22Rv1 (cell line): Measurements from ENCODE around the gene CTTNBP2.
A peak's percentile ranks its signal among the peaks of the same experiment; 100 is the strongest.

Source experiments
- H3K27ac ChIP-seq: fragments of 450-650 bp; 2 replicates; pipeline ENCODE4 v1.5.1; 2017
- ZFX ChIP-seq: fragments of 450-650 bp; IDR thresholded peaks from 2 replicates; pipeline ENCODE4 v1.6.1; 2017; ENCODE audit warnings: antibody characterized with exemption, borderline replicate concordance
- TF ChIP-seq, protein P1 (sequence below): fragments of 450-650 bp; IDR thresholded peaks from 2 replicates; pipeline ENCODE4 v1.5.1; 2017; ENCODE audit warnings: mild to moderate bottlenecking

Gene CTTNBP2

DNA sequence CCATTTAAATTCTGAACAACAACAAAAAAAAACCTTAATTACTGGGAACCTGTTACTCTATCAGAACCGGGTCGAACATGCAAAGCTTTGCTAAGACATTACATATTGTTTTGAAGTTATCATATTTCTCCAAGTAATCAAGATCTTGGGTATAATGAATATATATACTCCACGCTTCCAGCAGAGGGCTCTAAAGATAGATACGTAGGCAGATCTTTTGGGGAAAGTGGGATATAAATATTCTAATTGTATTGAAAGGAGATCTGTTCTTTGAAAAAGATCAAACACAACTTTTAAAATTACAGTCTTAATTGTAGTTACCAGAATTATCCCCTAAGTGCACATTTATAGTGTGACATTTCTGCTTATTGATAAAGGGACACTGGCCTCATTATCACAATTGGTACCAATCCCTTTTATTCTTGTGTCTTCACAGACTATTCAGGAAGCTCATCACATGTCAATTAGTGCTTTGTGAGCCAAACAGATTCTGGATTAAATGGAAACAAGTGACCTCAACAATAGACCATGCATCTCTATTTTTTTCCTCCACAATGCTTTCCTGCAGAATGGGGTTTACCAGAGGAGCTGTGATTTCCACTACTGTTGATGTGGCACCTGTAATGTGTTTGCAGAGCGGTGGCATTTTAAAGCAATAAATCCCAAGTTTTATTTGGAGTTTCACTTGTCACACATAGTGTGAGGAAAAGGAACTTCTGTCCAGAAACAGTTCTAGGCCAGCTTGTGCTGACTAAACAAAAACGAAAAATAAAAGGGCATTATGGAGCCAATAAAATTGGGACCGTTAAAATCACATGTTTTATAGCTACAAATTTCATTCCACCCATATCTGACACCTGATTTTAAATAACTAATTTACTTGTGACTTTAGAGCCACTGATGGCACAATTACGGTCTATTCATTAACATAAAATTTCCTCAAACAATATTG, 122.4 kb downstream of the CTTNBP2 start:
- H3K27ac ChIP-seq, result no peak overlapping the region
- TF ChIP-seq ZFX, result no peak
- TF ChIP-seq, protein P1, sequence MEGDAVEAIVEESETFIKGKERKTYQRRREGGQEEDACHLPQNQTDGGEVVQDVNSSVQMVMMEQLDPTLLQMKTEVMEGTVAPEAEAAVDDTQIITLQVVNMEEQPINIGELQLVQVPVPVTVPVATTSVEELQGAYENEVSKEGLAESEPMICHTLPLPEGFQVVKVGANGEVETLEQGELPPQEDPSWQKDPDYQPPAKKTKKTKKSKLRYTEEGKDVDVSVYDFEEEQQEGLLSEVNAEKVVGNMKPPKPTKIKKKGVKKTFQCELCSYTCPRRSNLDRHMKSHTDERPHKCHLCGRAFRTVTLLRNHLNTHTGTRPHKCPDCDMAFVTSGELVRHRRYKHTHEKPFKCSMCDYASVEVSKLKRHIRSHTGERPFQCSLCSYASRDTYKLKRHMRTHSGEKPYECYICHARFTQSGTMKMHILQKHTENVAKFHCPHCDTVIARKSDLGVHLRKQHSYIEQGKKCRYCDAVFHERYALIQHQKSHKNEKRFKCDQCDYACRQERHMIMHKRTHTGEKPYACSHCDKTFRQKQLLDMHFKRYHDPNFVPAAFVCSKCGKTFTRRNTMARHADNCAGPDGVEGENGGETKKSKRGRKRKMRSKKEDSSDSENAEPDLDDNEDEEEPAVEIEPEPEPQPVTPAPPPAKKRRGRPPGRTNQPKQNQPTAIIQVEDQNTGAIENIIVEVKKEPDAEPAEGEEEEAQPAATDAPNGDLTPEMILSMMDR, result peak; percentile 87

DNA sequence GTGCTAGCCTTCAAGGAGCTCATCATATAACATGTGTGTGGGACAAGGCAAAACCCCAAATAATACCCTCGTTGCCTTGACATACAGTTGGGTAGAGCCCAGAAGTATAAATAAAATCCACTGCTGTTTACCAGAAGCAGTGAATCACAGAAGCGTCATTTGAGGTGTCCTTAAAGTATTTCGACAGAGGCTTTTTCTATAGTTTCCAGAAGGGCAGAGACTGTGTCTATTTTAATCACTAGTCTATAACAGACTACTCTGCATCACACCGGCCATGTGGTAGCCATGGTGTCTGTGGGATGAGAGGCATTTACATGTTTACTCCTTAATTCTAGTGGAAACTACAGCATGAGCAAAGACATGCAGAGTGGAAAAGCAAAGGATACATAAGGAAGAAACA, 131.3 kb downstream of the CTTNBP2 start:
- TF ChIP-seq, protein P1, result no peak
- no peak for TF ChIP-seq ZFX
- no peak overlapping the region for H3K27ac ChIP-seq

DNA sequence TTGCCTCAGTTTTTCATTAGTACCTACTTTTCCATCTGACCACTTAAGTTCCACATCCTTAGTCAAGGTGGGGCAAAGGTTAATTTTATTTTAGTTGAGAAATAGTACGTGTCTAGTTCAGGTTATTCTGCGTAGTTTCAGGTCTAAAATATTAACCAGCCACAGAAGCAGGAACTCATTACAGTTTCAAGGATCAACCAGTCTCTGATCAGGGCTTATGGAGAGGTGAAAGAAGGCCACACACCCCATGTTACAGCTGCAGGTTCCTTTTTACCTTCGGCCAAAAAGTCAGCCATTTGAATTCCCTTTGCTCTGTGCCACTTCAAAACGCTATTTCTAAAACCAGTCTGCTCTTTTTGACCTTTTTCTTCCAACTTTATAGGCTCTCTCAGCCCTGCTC, 134.2 kb downstream of the CTTNBP2 start:
- TF ChIP-seq ZFX, result no peak
- TF ChIP-seq, protein P1, result no peak

DNA sequence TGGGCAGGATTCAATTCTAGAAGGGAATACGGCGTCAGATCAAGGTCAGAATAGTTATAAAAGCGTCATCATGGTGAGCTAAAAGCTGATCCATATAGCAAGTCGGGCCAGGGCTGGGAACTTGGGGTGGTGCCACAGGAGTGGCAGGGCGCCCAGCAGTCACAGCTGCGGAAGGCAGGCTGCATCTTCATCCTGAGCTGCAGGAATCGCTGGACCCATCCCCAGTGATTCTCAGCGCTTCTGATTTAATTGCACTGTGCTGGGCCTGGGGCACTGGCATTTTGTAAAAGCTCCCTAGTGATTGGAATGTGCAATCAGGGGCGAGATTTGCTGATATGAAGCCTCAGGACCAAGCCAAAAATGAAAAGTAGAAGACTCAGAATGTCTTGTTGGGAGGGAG, 135.3 kb downstream of the CTTNBP2 start:
- H3K27ac ChIP-seq, result no peak overlapping the region
- TF ChIP-seq, protein P1, result no peak
- TF ChIP-seq ZFX, result no peak

More for the DNA sequence above, 134.2 kb downstream of the CTTNBP2 start:
- H3K27ac ChIP-seq, result no peak overlapping the region

DNA sequence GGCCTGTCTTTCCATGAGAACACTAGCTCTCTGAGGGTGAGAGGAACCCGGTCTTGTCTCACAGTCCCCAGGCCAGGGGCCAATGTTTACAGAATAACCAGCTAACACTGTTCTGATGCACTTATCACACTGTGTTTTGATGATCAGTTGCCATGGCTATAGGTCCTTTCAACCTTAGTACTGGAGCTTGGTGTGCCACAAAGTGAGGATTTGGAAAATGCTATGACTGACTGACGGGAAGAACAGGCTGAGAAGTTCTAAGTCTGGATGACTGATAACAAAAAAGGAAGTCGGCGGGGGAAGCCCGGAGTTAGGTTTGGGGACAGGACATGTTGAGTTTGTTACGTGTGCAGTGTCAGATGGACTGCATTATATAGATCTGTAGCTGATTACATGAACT, 141.8 kb downstream of the CTTNBP2 start:
- TF ChIP-seq, protein P1, result no peak
- TF ChIP-seq ZFX, result no peak
- H3K27ac ChIP-seq, result no peak overlapping the region

DNA sequence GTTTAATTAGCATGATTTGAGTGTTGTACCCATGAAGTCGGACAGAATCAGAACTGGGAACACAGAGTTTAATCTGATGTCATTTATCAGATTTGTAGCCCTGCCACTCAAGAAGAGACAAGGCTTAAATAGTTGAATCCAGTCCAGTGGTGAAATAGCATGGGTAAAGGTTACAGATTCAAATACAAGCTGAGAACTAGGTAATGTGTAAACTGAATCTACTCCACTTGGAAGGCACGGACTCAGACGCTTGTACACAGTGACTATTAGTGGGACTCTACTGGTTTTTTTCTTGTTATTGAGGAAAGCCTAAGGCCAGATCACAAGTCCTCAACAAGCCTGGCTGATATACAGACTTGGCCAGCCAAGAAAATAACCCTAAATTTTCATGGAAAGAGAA, 142.9 kb downstream of the CTTNBP2 start:
- no peak overlapping the region for H3K27ac ChIP-seq
- TF ChIP-seq, protein P1, result no peak
- no peak for TF ChIP-seq ZFX
